Measurements from ENCODE around the gene NOP53.

Gene NOP53

DNA sequence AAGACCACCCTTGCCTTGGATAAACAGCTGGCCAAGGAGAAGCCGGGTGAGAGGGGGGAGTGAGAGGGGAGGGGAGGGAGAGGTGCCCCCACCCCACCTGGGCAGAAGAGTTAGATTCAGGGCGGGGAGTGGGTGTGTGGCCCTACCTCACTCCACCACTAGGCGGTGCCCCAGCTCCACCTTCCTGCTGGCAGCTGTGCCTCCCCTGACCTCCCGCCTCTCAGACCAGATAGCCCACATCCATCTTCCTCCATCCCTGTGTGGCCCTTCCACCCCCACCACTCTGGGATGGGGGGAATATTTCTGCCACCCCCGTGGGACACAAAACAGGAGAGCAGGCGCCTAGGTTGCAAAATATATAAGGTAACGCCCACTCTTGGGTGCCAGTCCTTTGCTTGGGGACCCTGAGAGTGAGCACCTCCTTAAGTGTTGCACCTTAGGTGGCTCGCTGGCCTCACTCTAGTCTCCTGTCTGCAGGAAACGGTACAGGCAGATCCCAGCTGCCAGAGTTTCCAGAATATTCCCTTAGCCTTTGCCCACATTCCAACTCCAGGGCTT, 45.9 kb upstream of the NOP53 start:
- no peaks in the 10 kb centered on the region for H3K27me3 ChIP-seq (ENCODE audit: insufficient read depth, poor library complexity, severe bottlenecking)
- H3K27ac ChIP-seq (replicated peaks) = no peak overlapping the region
- DNase-seq (ENCODE audit: low read depth in 1 of 2, low spot score in 1 of 2) = peak; percentile 21 to 47
- no peak overlapping the region for H3K4me3 ChIP-seq (replicated peaks; ENCODE audit: insufficient read depth, low read length)
- no peak for TF ChIP-seq POLR2AphosphoS5 (IDR thresholded peaks at IDR 0.05; ENCODE audit: low read depth)
- TF ChIP-seq, protein P1, sequence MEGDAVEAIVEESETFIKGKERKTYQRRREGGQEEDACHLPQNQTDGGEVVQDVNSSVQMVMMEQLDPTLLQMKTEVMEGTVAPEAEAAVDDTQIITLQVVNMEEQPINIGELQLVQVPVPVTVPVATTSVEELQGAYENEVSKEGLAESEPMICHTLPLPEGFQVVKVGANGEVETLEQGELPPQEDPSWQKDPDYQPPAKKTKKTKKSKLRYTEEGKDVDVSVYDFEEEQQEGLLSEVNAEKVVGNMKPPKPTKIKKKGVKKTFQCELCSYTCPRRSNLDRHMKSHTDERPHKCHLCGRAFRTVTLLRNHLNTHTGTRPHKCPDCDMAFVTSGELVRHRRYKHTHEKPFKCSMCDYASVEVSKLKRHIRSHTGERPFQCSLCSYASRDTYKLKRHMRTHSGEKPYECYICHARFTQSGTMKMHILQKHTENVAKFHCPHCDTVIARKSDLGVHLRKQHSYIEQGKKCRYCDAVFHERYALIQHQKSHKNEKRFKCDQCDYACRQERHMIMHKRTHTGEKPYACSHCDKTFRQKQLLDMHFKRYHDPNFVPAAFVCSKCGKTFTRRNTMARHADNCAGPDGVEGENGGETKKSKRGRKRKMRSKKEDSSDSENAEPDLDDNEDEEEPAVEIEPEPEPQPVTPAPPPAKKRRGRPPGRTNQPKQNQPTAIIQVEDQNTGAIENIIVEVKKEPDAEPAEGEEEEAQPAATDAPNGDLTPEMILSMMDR (IDR thresholded peaks at IDR 0.05; ENCODE audit: insufficient read depth, low read length) = peak; percentile 94

DNA sequence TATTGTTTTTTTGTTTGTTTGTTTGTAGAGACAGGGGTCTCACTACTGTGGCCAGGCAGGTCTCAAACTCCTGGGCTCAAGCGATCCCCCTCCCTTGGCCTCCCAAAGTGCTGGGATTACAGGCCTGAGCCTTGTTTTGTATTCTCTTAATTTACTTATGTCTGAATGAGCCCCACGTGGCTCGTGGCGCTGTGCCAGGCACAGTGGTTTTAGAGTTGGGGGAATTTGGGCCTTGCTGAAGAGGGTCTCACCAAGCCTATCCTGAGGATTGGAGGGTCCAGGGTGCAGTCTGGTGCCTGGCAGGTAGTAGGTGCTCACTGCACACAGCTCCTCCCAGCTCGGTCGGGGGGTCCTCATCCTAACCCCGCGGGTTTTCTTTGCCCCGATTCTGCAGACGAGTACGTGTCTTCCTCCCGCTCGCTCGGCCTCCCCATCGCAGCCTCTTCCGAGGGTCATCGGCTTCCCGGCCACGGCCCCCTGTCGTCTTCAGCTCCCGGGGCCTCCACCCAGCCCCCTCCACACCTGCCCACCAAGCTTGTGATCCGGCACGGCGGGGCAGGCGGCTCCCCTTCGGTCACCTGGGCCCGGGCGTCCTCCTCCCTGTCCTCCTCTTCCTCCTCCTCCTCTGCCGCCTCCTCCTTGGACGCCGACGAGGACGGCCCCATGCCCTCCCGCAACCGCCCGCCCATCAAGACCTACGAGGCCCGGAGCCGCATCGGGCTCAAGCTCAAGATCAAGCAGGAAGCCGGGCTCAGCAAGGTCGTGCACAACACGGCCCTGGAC, 44.2 kb upstream of the NOP53 start:
- no peak for DNase-seq (ENCODE audit: low read depth in 1 of 2, low spot score in 1 of 2)
- Histone ChIP-seq H3K4me3 (replicated peaks; ENCODE audit: insufficient read depth, low read length) (no peak overlapping the region), H3K27ac (replicated peaks) (no peak overlapping the region), H3K27me3 (ENCODE audit: insufficient read depth, poor library complexity, severe bottlenecking) (no peaks in the 10 kb centered on the region)
- TF ChIP-seq POLR2AphosphoS5 (IDR thresholded peaks at IDR 0.05; ENCODE audit: low read depth) (no peak), GABPA (IDR thresholded peaks at IDR 0.05; ENCODE audit: low read depth) (no peak), SPI1 (IDR thresholded peaks at IDR 0.05; ENCODE audit: borderline replicate concordance, low read depth) (no peak)
- TF ChIP-seq, protein P1 (IDR thresholded peaks at IDR 0.05; ENCODE audit: insufficient read depth, low read length) = no peak
- TF ChIP-seq, protein P2, sequence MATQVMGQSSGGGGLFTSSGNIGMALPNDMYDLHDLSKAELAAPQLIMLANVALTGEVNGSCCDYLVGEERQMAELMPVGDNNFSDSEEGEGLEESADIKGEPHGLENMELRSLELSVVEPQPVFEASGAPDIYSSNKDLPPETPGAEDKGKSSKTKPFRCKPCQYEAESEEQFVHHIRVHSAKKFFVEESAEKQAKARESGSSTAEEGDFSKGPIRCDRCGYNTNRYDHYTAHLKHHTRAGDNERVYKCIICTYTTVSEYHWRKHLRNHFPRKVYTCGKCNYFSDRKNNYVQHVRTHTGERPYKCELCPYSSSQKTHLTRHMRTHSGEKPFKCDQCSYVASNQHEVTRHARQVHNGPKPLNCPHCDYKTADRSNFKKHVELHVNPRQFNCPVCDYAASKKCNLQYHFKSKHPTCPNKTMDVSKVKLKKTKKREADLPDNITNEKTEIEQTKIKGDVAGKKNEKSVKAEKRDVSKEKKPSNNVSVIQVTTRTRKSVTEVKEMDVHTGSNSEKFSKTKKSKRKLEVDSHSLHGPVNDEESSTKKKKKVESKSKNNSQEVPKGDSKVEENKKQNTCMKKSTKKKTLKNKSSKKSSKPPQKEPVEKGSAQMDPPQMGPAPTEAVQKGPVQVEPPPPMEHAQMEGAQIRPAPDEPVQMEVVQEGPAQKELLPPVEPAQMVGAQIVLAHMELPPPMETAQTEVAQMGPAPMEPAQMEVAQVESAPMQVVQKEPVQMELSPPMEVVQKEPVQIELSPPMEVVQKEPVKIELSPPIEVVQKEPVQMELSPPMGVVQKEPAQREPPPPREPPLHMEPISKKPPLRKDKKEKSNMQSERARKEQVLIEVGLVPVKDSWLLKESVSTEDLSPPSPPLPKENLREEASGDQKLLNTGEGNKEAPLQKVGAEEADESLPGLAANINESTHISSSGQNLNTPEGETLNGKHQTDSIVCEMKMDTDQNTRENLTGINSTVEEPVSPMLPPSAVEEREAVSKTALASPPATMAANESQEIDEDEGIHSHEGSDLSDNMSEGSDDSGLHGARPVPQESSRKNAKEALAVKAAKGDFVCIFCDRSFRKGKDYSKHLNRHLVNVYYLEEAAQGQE (IDR thresholded peaks at IDR 0.05; ENCODE audit: insufficient replicate concordance, low read depth) = no peak

DNA sequence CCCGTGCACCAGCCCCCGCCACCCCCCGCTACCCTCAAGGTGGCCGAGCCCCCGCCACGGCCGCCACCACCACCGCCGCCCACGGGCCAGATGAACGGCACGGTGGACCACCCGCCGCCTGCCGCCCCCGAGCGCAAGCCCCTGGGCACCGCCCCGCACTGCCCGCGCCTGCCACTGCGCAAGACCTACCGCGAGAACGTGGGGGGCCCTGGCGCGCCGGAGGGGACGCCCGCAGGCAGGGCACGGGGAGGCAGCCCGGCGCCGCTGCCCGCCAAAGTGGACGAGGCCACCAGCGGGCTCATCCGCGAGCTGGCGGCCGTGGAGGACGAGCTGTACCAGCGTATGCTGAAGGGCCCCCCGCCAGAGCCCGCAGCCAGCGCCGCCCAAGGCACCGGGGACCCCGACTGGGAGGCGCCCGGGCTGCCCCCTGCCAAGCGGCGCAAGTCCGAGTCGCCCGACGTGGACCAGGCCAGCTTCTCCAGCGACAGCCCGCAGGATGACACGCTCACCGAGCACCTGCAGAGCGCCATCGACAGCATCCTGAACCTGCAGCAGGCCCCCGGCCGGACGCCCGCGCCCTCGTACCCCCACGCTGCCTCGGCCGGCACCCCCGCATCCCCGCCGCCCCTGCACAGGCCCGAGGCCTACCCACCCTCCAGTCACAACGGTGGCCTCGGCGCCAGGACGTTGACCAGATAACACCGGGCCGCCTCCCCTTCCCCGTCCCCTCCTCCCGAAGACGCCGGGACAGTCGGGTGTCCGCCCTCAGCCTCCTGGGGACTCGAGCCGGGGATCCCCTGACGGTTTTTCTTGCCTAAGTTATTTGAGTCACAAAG, 43.4 kb upstream of the NOP53 start:
- Histone ChIP-seq H3K4me3 (replicated peaks; ENCODE audit: insufficient read depth, low read length) (no peak overlapping the region), H3K27me3 (ENCODE audit: insufficient read depth, poor library complexity, severe bottlenecking) (no peaks in the 10 kb centered on the region), H3K27ac (replicated peaks) (no peak overlapping the region)
- TF ChIP-seq, protein P1 (IDR thresholded peaks at IDR 0.05; ENCODE audit: insufficient read depth, low read length) = no peak
- TF ChIP-seq, protein P2 (IDR thresholded peaks at IDR 0.05; ENCODE audit: insufficient replicate concordance, low read depth) = no peak
- TF ChIP-seq POLR2AphosphoS5 (IDR thresholded peaks at IDR 0.05; ENCODE audit: low read depth) = no peak
- TF ChIP-seq SPI1 (IDR thresholded peaks at IDR 0.05; ENCODE audit: borderline replicate concordance, low read depth) = no peak
- TF ChIP-seq GABPA (IDR thresholded peaks at IDR 0.05; ENCODE audit: low read depth) = no peak
- DNase-seq (ENCODE audit: low read depth in 1 of 2, low spot score in 1 of 2) = no peak
